H9 (cell line): ENCODE measurements around the gene FAM171A1. TPM values are rescaled to one million over a fixed set of nuclear protein-coding genes. Genes with fewer than 3 reads are reported as not detected.
A peak's percentile ranks its signal among the peaks of the same experiment; 100 is the strongest.

ENCODE experiments used
- DNase-seq: peaks from one replicate; pipeline ENCODE4 v3.0.0-alpha.2; 2017
- H2AFZ ChIP-seq: one replicate; pipeline ENCODE4 v1.6.1; 2013; ENCODE audit warnings: mild to moderate bottlenecking, low read length, control low read depth, moderate library complexity
- H2AK5ac ChIP-seq: 2 replicates; pipeline ENCODE4 v1.6.1; 2013; ENCODE audit warnings: low read length, control low read depth, mixed read lengths; ENCODE audit not compliant: insufficient read length
- H2BK120ac ChIP-seq: one replicate; pipeline ENCODE4 v1.6.1; 2013; ENCODE audit warnings: low read depth, mild to moderate bottlenecking, low read length, control low read depth, inconsistent platforms; ENCODE audit not compliant: poor library complexity, severe bottlenecking
- H2BK12ac ChIP-seq: 2 replicates; pipeline ENCODE4 v1.6.1; 2013; ENCODE audit warnings: low read length, control low read depth, mixed read lengths, low read depth; ENCODE audit not compliant: insufficient read length
- H2BK15ac ChIP-seq: 2 replicates; pipeline ENCODE4 v1.6.1; 2013; ENCODE audit warnings: low read depth, low read length, control low read depth
- H2BK20ac ChIP-seq: one replicate; pipeline ENCODE4 v1.6.1; 2013; ENCODE audit warnings: low read depth, mild to moderate bottlenecking, low read length, control low read depth, inconsistent platforms; ENCODE audit not compliant: poor library complexity, severe bottlenecking
- H2BK5ac ChIP-seq: 2 replicates; pipeline ENCODE4 v1.6.1; 2013; ENCODE audit warnings: low read length, control low read depth, mixed read lengths; ENCODE audit not compliant: insufficient read length
- H3K14ac ChIP-seq: 2 replicates; pipeline ENCODE4 v1.6.1; 2013; ENCODE audit warnings: low read length, control low read depth; ENCODE audit not compliant: insufficient read depth
- H3K18ac ChIP-seq: 2 replicates; pipeline ENCODE4 v1.6.1; 2013; ENCODE audit warnings: low read depth, mild to moderate bottlenecking, mixed read lengths, low read length, control low read depth; ENCODE audit not compliant: insufficient read length
- H3K23ac ChIP-seq: 2 replicates; pipeline ENCODE4 v1.6.1; 2013; ENCODE audit warnings: low read length, control low read depth, mixed read lengths, low read depth; ENCODE audit not compliant: insufficient read length
- H3K23me2 ChIP-seq: 2 replicates; pipeline ENCODE4 v1.6.1; 2013; ENCODE audit warnings: low read depth, mild to moderate bottlenecking, mixed read lengths, low read length, control low read depth; ENCODE audit not compliant: insufficient read length, poor library complexity, severe bottlenecking
- H3K27ac ChIP-seq: 2 replicates; pipeline ENCODE4 v1.5.1; 2013; ENCODE audit warnings: low read length, control low read depth, mixed read lengths, low read depth; ENCODE audit not compliant: insufficient read length
- H3K27me3 ChIP-seq: 2 replicates; pipeline ENCODE4 v1.6.1; 2013; ENCODE audit warnings: low read length, control low read depth, inconsistent platforms; ENCODE audit not compliant: insufficient read depth
- H3K4ac ChIP-seq: 2 replicates; pipeline ENCODE4 v1.6.1; 2013; ENCODE audit warnings: low read depth, mild to moderate bottlenecking, control low read depth, inconsistent platforms, low read length, moderate library complexity
- H3K4me1 ChIP-seq: 2 replicates; pipeline ENCODE4 v1.6.1; 2013; ENCODE audit warnings: low read length, control low read depth, inconsistent platforms; ENCODE audit not compliant: insufficient read depth
- H3K4me2 ChIP-seq: 2 replicates; pipeline ENCODE4 v1.6.1; 2013; ENCODE audit warnings: low read length, control low read depth, mixed read lengths; ENCODE audit not compliant: insufficient read length, insufficient read depth
- H3K56ac ChIP-seq: 2 replicates; pipeline ENCODE4 v1.6.1; 2013; ENCODE audit warnings: low read depth, mild to moderate bottlenecking, mixed read lengths, low read length, control low read depth; ENCODE audit not compliant: insufficient read length
- H3K79me1 ChIP-seq: 2 replicates; pipeline ENCODE4 v1.6.1; 2013; ENCODE audit warnings: low read depth, mild to moderate bottlenecking, moderate library complexity, low read length, control low read depth, inconsistent platforms; ENCODE audit not compliant: insufficient read depth, poor library complexity, severe bottlenecking
- H3K79me2 ChIP-seq: 2 replicates; pipeline ENCODE4 v1.6.1; 2013; ENCODE audit warnings: low read length, control low read depth, inconsistent platforms; ENCODE audit not compliant: insufficient read depth
- H3K9ac ChIP-seq: 2 replicates; pipeline ENCODE4 v1.6.1; 2013; ENCODE audit warnings: low read length, control low read depth, mixed read lengths; ENCODE audit not compliant: insufficient read length; ENCODE audit errors: extremely low read depth
- H3K9me3 ChIP-seq: one replicate; pipeline ENCODE4 v1.6.1; 2013; ENCODE audit warnings: low read depth, low read length, inconsistent platforms; ENCODE audit not compliant: control insufficient read depth
- H3T11ph ChIP-seq: one replicate; pipeline ENCODE4 v1.6.1; 2013; ENCODE audit warnings: mild to moderate bottlenecking, low read length, control low read depth, inconsistent platforms
- H4K20me1 ChIP-seq: one replicate; pipeline ENCODE4 v1.6.1; 2013; ENCODE audit not compliant: control insufficient read depth, insufficient read length, insufficient read depth
- H4K5ac ChIP-seq: 2 replicates; pipeline ENCODE4 v1.6.1; 2013; ENCODE audit warnings: low read depth, mild to moderate bottlenecking, mixed read lengths, low read length, control low read depth; ENCODE audit not compliant: insufficient read length
- H4K8ac ChIP-seq: replicated peaks from 2 replicates; pipeline ENCODE4 v1.6.1; 2013; ENCODE audit warnings: low read length, control low read depth, mixed read lengths, low read depth; ENCODE audit not compliant: insufficient read length
- H4K91ac ChIP-seq: 2 replicates; pipeline ENCODE4 v1.6.1; 2013; ENCODE audit warnings: low read depth, mild to moderate bottlenecking, moderate library complexity, mixed read lengths, low read length, control low read depth; ENCODE audit not compliant: insufficient read length
- H3K27ac Mint-ChIP-seq, 3 experiments: 2 replicates in 2 of 3; 3 replicates in 1 of 3; pipeline ENCODE4 v1.8.0; 2020 to 2021; ENCODE audit warnings: mixed read lengths in 3 of 3, mild to moderate bottlenecking in 1 of 3, moderate library complexity in 1 of 3
- H3K27me3 Mint-ChIP-seq: 2 replicates; pipeline ENCODE4 v1.8.0; 2021; ENCODE audit warnings: low read depth, mild to moderate bottlenecking, moderate library complexity, mixed read lengths
- H3K36me3 Mint-ChIP-seq, 3 experiments: 2 replicates in 2 of 3; 3 replicates in 1 of 3; pipeline ENCODE4 v1.8.0; 2020 to 2021; ENCODE audit warnings: low read depth in 3 of 3, mixed read lengths in 3 of 3; ENCODE audit not compliant: insufficient read depth in 1 of 3
- H3K4me1 Mint-ChIP-seq, 2 experiments: 2 replicates each; pipeline ENCODE4 v1.8.0; 2020; ENCODE audit warnings: mixed read lengths in 2 of 2
- H3K4me3 Mint-ChIP-seq, 2 experiments: 2 replicates in 1 of 2; 3 replicates in 1 of 2; pipeline ENCODE4 v1.8.0; 2020 to 2021; ENCODE audit warnings: mild to moderate bottlenecking in 2 of 2, mixed read lengths in 2 of 2, moderate library complexity in 1 of 2
- H3K9me3 Mint-ChIP-seq, 2 experiments: 2 replicates in 1 of 2; 3 replicates in 1 of 2; pipeline ENCODE4 v1.8.0; 2020; ENCODE audit warnings: mild to moderate bottlenecking in 2 of 2, mixed read lengths in 2 of 2, moderate library complexity in 1 of 2
- WGBS: extraction: QIAGEN DNeasy Blood & Tissue Kit; methylation state at CpG from one replicate; pipeline ENCODE4 v1.1.7; 2013; ENCODE audit warnings: missing lambda C conversion rate, low lambda C conversion rate, mixed read lengths; ENCODE audit not compliant: insufficient read length; ENCODE audit errors: extremely low coverage; 5-methylcytosine and 5-hydroxymethylcytosine counted together
- total RNA-seq: library from RNA; stranded (reverse); gene quantifications from 2 replicates; pipeline ENCODE4 v1.2.1, GENCODE V29; 2021
- TF ChIP-seq, protein P1 (sequence below): fragments of 200-600 bp; sonication (generic); conservative IDR thresholded peaks from 3 replicates; pipeline ENCODE4 v1.8.0; 2021; ENCODE audit warnings: antibody characterized with exemption, mild to moderate bottlenecking

Gene FAM171A1
- total RNA-seq, 1 experiment from 2014 or later: 37.4 TPM

DNA sequence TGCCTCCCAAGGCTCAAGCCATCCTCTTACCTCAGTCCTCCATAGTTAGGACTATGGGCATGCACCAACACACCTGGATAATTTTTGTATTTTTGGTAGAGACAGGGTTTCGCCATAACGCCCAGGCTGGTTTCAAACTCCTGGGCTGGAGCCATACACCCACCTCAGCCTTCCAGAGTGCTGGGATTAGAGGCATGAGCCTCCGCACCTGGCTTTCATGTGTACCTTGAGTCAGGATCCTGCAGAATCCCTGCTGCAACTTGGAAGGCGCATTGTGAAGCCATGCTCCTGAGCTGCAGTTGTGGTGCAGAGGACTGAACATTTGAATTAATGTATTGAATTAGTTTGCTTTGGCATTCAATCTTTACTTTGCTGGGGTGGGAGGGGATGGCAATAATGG lies 173.2 kb downstream of the FAM171A1 start:
- no peaks in the 10 kb centered on the region for H3K27me3 Mint-ChIP-seq
- Histone ChIP-seq H3K4ac (no peak overlapping the region), H3K4me1 (peaks cover 4% of the 10 kb centered on the region; the same call in 1 of the 2 replicates), H3K23me2 (no peaks in the 10 kb centered on the region), H2BK20ac (no peak overlapping the region), H4K20me1 (no peaks in the 10 kb centered on the region), H3K79me2 (no peaks in the 10 kb centered on the region), H2BK12ac (no peak overlapping the region), H3K27ac (no peak overlapping the region), H3K14ac (no peak overlapping the region), H4K91ac (no peak overlapping the region), H4K5ac (no peak overlapping the region), H3K27me3 (no peaks in the 10 kb centered on the region), H3K79me1 (no peaks in the 10 kb centered on the region), H2BK15ac (no peak overlapping the region), H3K56ac (no peak overlapping the region), H2BK120ac (no peak overlapping the region), H3K4me2 (no peak overlapping the region), H4K8ac (no peak overlapping the region), H3K9me3 (no peaks in the 10 kb centered on the region), H3K23ac (no peak overlapping the region), H2AFZ (no peak overlapping the region), H2BK5ac (no peak overlapping the region), H2AK5ac (no peak overlapping the region), H3K18ac (no peak overlapping the region), H3T11ph (no peak overlapping the region), H3K9ac (no peak overlapping the region)
- no peak overlapping the region for H3K4me3 Mint-ChIP-seq
- no peak for DNase-seq
- H3K27ac Mint-ChIP-seq: peak overlapping the region in 1 of 3 experiments; percentile 76; a peak in 1 of 7 replicates
- TF ChIP-seq, protein P1, sequence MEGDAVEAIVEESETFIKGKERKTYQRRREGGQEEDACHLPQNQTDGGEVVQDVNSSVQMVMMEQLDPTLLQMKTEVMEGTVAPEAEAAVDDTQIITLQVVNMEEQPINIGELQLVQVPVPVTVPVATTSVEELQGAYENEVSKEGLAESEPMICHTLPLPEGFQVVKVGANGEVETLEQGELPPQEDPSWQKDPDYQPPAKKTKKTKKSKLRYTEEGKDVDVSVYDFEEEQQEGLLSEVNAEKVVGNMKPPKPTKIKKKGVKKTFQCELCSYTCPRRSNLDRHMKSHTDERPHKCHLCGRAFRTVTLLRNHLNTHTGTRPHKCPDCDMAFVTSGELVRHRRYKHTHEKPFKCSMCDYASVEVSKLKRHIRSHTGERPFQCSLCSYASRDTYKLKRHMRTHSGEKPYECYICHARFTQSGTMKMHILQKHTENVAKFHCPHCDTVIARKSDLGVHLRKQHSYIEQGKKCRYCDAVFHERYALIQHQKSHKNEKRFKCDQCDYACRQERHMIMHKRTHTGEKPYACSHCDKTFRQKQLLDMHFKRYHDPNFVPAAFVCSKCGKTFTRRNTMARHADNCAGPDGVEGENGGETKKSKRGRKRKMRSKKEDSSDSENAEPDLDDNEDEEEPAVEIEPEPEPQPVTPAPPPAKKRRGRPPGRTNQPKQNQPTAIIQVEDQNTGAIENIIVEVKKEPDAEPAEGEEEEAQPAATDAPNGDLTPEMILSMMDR: no peak
- H3K9me3 Mint-ChIP-seq: no peaks in the 10 kb centered on the region
- peaks cover 22 to 30% of the 10 kb centered on the region in 2 experiments for H3K4me1 Mint-ChIP-seq
- H3K36me3 Mint-ChIP-seq: no peaks in the 10 kb centered on the region; a peak in 1 of 7 replicates
- WGBS: no CpG with 5 or more reads among the region's 4 CpGs
